GM12865 (cell line): Measurements from ENCODE around the gene TMEM240.

Experiments used
- DNase-seq: peaks from one replicate; pipeline ENCODE4 v3.0.0; 2010; ENCODE audit warnings: low read depth
- H3K4me3 ChIP-seq: 2 replicates; pipeline ENCODE4 v1.5.1; 2011; ENCODE audit warnings: mild to moderate bottlenecking, low read depth, low read length, control low read depth
- CTCF ChIP-seq: IDR thresholded peaks from 2 replicates; pipeline ENCODE4 v1.5.1; 2011; ENCODE audit warnings: low read length, control low read depth, low read depth, inconsistent platforms; ENCODE audit not compliant: insufficient read depth; ENCODE audit errors: missing control alignments

The TMEM240 gene

GRCh38 chr1:1556505-1556904, 16.1 kb upstream of the TMEM240 start:
- no peak for TF ChIP-seq CTCF
- no peak overlapping the region for H3K4me3 ChIP-seq
- DNase-seq: no peak

GRCh38 chr1:1554926-1555915, 14.8 kb upstream of the TMEM240 start:
- DNase-seq: no peak
- no peak overlapping the region for H3K4me3 ChIP-seq
- no peak for TF ChIP-seq CTCF

GRCh38 chr1:1554550-1554925, 14.1 kb upstream of the TMEM240 start:
- H3K4me3 ChIP-seq: no peak overlapping the region
- DNase-seq: no peak
- no peak for TF ChIP-seq CTCF

GRCh38 chr1:1553821-1554494, 13.5 kb upstream of the TMEM240 start:
- DNase-seq: no peak
- TF ChIP-seq CTCF: no peak
- H3K4me3 ChIP-seq: no peak overlapping the region

- DNase-seq: no peak
- no peak overlapping the region for H3K4me3 ChIP-seq
- no peak for TF ChIP-seq CTCF
These were observed 11.8 kb upstream of the TMEM240 start for GRCh38 chr1:1552263-1552639.

- TF ChIP-seq CTCF: no peak
- DNase-seq: no peak
- H3K4me3 ChIP-seq: no peak overlapping the region
These were observed 11.3 kb upstream of the TMEM240 start for GRCh38 chr1:1551524-1552262.
